Stimulated activated CD4-positive, alpha-beta T cell treated with anti-CD3 and anti-CD28 coated beads, Interleukin-2, amount 100 ng/mL, for 48 hours (primary cell): ENCODE results near the gene EMC7.
"Not testable (repeated sequence)": the region's sequence is repeated elsewhere in the genome, so short reads cannot be mapped to it uniquely, and the experiment has no call there.

Source experiments
- DNase-seq, 2 donors: peaks; one replicate each; pipeline ENCODE4 v3.0.0-alpha.2; 2020

Gene EMC7

DNA sequence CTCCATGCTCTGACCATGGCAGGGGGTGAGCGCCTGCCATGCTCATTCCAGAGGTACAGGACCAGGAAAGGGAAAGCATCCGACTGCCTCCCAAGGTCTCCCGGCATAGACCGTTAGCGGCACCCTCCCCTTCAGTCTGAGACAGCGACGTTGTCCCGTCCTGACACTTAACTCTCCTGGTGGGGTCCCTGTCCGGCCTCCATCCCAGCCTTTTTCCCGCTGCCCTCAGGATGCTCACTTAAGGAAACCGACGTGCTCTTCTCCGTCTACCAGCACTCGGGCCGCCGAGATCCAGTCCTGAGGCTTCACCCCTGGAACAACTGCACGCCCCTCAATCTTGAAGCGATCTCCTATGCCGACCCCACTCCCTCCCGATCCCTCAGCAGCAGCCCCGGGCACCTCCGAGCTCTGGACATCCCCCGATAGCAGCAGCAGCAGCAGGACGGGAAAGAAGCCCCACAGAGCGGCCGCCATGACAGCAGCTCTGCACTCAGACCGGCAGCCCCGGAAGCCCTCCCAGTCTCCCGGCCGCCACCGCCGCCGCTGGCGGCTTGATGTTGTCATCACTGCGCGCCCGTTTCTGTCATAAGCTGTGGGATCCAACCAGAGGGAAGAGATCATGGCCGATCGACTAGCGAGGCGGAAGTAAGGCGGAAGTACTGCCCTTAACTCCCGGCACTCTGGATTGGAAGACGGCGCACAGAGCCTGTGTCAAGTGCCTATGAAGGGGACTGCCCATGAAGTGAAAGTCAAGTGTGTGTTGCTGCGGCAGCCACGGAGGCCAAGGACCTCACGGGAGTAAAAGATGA is at the start of gene EMC7, which contains the start of gene PGBD4:
Gene EMC7, minus strand, starts transcription at position 497 of the 809 bp plus-strand sequence. Its CDS starts 23 bp downstream, at position 474.
Gene PGBD4, plus strand, starts transcription at position 718 of the 809 bp plus-strand sequence. CDS start 449 bp downstream, outside the sequence.
- DNase-seq, result peak; percentile 98 to 99

DNA sequence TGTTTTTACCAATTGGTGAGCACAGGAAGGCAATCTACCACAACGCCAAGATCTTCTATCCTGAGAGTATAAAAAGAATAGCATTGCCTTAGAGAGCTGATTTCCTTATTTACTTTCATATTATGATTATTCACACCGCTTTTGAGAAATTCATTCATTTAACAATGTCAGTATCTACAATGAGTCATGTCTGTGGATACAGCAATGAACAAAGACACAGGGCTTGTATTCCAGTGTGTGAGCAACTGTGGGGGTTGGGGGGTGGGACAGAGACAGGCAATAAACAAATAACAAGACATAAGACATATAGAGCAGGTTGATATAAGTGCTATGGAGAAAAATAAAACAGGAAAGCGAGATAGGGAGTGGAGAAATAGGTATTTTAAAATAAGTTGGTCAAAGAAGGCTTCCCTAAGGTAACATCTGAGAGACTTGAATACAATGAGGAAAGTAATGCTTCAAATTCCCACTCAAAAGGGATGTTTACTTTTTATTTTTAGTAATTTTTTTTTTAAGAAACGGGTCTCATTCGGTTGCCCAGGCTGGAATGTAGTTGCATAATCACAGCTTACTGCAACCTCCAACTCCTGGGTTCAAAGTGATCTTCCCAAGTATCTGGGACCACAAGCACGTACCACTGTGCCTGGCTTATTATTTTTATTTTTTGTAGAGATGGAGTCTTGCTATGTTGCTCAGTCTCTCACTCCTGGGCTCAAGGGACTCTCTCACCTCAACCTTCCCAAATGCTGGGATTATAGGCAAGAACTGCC is 45.9 kb upstream of the EMC7 start:
- no peak for DNase-seq

DNA sequence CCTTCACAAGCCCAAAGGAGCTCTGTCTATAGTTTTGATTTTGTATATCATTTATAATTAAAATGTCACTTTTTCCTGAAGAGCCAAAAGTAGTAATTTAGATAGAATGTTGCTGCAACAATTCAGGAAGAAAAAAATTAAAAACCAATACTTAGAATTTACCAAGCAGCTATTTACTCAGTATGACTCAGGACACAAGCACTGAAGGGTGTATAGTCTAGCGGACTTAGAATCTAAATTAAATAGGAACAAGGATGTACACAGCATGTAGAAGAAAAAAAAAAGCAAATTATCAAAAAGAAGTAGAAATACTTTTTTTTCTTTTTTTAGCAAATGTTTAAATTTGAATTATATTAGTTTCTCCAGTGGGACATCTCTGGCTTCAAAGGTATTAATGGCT is 31.8 kb upstream of the EMC7 start:
- DNase-seq, result no peak

DNA sequence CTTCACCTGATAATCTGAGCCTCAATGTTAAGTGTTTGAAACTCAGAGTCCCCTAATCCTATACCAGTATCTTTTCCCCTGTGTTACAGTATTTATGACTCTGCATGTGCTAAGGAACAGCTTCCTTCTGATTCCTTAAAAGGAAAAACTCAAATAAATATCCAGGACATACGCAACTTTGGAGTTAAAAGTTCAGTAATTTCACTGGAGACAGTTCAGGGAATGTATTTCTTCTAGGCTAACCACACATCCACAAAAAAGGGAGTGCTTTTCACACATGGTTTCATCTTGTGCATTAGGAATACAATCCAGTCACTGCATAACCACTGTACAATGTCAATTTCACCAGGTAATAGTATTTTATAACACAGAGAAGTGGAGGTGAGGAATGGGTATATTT is 31.2 kb upstream of the EMC7 start:
- no peak for DNase-seq

DNA sequence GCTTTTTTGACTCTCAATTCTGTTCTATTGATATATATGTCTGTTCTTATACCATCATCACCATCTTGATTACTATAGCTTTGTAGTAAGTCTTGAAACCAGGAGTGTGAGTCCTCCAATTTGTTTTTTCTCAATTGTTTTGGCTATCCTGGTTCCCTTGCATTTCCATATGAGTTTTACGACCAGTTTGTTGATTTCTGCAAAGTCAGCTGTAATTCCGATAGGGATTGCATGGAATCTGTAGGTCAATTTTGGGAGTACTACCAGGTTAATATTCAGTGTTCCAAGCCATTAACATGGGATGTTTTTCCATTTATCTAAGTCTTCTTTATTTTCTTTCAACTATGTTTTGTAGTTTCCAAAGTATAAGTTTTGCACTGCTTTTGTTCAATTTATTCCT is 27.2 kb upstream of the EMC7 start:
- DNase-seq, result no peak

DNA sequence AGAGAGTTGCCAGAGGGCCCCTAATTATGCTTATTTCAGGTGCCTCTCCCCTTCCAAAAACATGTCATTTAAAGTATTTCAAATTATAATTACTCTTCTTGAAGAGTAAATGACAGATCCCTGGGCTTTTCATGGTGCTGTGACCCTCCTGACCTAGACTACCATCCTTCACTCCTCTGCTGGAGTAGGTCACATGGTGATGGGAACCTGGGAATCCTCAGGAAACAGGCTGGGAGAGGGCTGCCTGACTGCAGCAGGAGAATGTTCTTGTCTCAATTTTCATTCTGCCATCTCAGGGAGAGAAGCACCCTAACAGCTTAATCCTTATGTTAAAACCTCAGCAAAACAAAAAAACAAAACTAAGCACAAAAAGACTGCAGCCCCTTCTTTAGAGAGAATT is 24.9 kb upstream of the EMC7 start:
- DNase-seq, result no peak

DNA sequence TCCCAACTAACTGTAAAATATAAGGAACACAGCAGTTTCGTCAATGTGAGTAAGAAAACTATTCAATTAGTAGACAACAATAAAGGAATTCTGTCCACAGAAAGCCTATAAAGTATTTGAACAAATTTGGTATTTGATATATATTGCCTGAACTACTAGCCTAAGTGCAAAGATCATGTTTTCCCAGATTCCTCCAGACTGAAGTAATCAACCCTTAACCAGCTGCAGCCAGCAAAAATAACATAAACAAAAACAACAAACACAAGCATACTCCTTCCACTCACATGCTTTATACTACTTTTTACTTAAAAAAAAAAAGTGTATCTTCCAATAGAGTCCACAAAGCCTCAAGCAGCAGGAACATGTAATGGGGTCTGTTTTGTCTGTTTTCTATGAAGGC is 24.3 kb upstream of the EMC7 start:
- DNase-seq, result no peak

DNA sequence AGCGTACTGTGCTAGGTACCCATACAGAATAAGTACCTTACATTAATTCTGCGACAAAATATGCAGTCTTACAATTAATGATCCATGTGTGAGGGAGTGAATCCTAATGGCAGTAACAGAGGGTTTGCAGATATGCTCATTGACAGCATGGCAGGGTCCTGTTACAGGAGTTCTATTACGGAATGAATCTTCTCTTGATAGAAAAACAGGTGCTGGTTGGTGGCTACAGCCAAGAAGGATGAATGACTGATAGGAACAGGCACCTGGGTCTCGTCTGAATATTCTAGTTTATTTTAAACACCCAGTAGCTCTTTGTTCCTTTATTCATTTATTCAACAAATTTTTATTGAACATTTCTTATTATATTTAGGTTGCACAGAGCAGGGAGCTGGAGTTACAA is 23.0 kb upstream of the EMC7 start:
- no peak for DNase-seq

DNA sequence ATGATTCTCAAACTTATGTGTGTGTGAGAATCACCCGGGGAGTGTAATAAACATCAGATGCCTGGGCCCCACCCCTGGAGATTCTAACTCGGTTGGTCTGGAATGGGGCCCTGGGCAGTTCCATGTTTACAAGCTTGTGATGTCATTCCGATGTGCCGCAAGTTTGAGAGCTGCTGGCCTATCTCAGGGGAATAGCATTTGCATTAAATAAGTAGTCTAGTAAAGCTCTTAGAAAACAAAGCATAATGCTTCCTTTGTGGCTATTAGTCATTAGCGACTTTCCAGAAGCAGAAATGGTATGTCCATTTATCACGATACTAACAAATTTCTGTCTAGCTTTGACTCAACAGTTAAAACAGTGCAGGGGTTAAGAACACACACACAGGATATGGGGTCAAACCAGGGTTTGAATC is 21.1 kb upstream of the EMC7 start:
- DNase-seq, result no peak

DNA sequence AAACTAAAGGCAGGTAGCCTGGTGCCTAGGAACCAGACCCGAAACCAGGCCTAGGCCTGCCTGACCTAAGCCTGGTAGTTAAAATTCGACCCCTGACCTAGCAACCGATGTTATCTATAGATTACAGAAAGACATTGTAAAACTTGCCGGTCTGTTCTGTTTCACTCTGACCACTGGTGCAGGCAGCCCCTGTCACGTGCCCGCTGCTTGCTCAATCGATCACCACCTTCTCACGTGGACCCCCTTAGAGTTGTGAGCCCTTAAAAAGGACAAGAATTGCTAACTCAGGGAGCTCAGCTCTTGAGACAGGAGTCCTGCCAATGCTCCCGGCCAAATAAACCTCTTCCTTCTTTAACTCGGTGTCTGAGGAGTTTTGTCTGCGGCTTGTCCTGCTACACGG is 20.1 kb upstream of the EMC7 start:
- DNase-seq, result not testable (repeated sequence)

DNA sequence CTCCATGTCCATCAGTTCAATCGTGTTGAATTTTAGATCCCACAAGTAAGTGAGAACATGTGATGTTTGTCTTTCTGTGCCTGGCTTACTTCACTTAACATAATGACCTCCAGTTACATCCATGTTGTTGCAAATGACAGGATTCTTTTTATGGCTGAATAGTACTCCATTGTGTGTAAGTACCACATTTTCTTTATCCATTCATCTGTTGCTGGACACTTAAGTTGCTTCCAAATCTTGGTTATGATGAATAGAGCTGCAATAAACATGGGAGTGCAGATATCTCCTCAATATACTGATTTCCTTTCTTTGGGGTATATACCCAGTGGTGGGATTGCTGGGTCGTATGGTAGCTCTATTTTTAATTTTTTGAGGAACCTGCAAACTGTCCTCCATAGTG is 18.8 kb upstream of the EMC7 start:
- not testable (repeated sequence) for DNase-seq

DNA sequence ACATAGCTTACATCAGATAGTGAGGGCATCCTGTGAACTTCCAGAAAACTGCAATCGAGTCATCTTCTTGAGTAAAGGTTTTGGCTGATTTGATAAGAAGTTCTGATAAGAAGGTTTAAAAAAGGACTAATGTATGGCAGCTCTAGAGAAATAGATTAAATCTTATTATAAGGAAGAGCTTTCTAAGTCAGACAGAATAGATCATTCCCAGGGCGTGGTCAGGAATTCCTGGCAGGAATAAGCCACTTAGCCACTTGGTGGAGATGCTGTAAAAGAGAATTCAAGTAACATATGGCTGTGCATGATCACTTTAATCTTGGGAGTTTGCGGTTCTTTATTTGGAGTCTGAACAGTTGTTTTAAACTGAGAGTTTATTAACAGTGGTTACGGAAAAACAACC is 17.6 kb upstream of the EMC7 start:
- DNase-seq, result no peak

DNA sequence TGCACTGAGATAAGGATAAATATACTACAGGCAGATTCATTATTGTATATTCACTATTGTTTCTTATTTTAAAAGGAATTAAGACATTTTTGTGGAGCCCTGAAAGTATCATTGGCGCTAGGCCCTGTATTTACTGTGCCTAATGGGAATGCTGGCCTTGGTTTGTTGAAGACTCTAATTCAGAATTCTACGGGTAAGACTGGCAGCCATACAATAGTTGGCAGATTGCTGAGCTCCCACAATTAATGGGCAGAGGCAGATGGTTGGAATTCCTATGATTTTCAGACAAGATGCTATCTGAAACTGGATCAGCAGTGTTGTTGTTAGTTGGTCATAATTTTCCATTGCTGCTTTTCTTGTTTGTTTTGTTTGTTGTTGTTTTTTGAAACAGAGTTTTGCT is 15.0 kb upstream of the EMC7 start:
- no peak for DNase-seq

DNA sequence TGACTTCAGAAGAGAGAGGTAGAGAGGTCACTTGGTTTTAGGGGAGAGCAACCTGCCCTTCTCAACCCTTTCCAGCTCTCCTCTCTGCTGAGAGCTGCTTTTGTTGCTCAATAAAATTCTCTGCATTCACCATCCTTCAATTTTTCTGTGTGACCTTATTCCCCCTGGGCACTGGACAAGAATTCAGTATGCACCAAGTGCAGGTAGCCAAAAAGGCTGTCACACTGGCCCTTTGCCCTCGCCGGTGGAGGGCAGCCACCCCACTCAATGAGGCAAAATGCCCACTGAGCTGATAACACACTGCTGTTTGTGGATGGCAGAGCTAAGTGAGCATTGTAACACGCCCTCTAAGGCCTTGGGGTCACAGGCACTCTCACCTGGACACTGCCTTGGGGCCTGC is 13.1 kb upstream of the EMC7 start:
- no peak for DNase-seq

DNA sequence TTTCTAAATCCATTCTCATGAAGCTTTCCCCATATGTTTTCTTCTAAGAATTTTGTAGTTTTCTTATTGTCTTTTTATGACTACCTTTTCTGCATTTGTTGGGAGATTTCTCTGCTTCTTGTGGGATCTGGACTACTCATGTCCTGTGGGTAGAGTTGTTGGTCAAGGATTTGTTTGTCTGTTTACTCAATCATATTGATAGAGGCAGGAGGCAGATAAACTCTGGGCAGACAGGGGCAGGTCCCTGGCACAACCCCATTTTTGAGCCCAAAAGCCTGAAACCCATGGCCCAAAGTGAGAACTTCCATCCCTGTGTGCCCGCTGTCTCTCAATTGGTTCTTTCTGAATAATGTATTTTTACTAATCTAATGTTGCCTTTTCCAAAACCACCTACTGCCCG is 12.6 kb upstream of the EMC7 start:
- no peak for DNase-seq

DNA sequence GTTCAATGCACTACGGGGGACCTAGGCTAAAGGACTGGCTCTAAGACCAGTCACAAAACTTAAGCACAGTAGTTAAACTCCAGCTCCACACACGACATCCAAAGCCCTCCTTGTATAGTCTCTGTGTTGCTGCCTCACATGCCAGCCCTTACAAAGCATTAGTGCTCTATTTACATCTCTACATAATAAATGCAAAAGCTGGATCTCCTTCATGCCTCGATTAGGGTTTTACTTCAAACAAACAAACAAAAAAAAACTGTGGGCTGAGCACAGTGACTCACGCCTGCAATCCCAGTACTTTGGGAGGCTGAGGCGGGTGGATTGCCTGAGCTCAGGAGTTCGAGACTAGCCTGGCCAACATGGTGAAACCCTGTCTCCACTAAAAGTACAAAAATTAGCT is 9.8 kb upstream of the EMC7 start:
- no peak for DNase-seq

DNA sequence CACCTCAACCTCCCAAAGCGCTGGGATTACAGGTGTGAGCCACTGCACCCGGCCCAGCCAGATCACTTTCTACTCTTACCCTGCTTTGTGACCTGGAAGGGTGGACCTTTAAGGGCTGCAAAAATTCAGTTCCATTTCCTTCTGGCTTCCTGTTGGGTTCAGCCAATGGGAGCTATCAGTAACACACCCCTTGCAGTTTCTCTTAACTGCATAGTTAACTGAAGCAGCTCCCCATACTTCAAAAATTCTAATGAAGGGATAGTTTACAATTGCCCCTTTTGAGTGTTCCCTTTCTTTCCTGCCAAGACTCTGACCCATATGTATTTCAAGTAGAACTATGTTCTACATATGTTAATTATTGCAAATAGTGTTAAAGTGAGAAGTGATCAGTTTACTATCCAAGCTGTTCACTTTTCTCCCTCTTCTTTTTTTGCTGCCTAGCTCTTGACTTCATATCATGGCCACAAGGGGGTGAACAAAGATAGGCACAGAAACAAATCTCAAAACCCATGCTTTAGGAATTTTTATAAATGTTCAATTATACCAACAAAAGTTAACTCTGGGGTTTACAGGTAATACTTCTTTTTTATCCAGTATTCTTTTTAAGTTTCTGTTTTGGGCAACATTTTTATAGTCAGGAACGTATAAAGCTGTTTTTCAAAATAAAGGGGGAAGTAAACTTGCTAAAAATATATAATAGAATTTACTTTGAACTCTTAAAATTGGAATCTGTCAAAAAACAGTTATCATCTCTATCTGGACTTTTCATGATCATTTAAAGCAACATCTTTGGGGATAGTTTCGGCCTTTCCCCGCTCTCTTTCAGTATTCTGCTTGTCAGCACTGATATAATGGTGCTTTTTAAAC is 8.4 kb upstream of the EMC7 start:
- no peak for DNase-seq

DNA sequence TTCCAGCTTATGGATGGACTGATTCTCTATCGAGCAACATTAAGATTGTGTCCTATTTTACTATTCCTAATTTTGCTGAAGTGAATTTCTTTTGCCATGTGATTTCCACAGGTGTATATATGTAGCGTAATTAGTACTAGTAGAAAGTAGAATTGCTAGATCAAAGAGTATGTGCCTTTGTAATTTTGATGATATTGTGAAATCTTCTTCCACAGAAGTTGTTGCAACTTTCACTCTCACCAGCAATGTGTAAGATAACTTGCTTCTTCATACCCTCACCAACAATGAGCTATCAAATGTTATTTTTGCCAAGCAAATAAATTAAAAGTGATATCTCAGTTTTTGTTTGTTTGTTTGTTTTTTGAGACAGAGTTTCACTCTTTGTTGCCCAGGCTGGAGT is 5.7 kb upstream of the EMC7 start:
- DNase-seq, result no peak

DNA sequence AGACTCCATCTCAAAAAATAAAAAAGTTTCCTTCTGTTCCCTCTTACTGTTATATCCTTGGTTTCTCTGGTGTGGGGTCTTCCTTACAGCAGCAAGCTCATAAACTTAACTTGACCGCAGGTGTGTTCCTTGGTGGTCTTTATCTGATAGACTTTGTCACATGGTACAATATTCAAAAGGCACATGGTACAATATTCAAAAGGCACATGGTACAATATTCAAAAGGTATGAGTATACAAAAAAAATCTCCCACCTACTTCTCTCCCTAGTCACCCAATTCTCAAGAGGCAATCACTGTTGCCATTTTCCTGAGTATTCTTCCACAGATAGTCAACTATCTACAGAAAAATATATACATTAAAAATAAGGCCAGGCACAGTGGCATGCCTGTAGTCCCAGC is 4.8 kb upstream of the EMC7 start:
- no peak for DNase-seq

DNA sequence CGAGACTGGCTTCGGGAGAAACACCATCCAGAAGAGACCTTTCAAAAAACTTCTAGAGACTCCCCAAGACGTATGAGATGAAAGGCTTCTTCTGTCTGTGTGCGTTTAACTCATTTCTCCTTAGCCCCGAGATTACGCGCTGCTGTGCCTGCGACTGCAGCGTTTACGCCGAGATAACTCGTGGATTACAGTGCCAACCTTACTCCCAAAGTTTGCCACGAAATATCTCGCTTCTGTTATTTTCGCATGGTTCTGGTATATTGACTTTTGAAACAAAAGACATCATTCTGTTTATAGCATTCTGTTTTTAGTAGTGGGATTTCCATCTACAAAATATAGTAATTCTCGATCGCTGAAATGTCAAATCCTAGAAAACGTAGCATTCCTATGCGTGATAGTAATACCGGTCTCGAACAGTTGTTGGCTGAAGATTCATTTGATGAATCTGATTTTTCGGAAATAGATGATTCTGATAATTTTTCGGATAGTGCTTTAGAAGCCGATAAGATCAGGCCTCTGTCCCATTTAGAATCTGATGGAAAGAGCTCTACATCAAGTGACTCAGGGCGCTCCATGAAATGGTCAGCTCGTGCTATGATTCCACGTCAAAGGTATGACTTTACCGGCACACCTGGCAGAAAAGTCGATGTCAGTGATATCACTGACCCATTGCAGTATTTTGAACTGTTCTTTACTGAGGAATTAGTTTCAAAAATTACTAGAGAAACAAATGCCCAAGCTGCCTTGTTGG is 688 bp upstream of the EMC7 start:
- no peak for DNase-seq

DNA sequence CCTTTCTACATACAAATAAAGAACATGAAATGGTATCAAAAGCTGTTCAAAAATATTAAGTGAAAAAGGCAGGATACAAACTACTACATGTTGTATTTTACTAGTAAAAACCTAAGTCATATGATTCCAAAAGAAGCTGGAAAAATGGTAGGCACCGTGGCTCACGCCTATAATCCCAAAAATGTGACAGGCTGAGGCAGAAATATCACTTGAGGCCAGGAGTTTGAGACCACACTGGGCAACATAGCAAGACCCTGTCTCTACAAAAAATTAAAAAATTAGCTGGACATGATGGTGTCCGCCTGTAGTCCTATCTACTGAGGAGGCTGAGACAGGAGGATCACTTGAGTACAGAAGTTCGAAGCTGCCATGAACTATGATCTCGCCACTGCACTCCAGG is 1.7 kb downstream of the EMC7 start:
- no peak for DNase-seq

DNA sequence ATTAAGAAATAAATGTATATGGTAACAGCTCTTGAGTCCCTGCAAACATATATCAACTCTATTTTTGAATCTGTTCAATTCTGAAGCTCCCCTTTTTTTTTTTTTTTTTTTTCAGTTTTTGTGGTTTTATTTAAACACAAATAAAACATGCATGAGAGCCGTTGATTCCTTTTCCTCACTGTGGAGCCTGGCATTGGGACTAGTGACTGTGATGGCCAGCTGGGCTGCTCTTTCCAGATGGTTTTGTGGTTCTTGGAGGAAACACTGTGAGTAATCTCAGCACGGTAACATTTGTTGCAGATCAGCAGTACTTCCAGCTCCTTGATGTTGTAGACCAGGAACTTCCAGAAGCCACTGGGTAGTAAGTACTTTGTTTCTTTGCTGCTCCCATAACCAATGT is 15.9 kb downstream of the EMC7 start:
- DNase-seq, result no peak

DNA sequence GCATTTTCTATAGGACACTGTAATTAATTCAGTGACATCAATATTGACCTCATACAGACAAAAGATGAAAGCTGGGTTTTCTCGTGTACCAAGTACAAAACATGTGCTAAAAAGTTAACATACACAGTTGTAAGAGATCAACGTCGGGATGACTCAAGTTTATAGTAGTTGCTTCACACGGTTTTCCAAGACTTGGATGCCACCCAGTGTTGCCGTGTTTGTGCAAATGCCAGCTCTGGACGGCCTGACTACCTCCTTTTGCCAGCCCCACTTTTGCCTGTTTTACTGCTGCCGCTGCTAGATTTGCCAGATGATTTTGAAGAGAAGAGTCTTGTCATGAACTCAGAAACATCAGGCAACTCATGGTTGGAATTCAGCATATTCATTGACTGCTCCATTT is 17.6 kb downstream of the EMC7 start:
- DNase-seq, result no peak
